ENCODE measurements around the gene PTPRM. TPM values are rescaled to one million over a fixed set of nuclear protein-coding genes. Genes with fewer than 3 reads are reported as not detected.

PTPRM gene
- total and polyA plus RNA-seq, 2 of the 8 experiments (the other 6 are each of a cell fraction or from before 2014, with no cell fraction given), result 4.1 to 7.0 TPM

DNA sequence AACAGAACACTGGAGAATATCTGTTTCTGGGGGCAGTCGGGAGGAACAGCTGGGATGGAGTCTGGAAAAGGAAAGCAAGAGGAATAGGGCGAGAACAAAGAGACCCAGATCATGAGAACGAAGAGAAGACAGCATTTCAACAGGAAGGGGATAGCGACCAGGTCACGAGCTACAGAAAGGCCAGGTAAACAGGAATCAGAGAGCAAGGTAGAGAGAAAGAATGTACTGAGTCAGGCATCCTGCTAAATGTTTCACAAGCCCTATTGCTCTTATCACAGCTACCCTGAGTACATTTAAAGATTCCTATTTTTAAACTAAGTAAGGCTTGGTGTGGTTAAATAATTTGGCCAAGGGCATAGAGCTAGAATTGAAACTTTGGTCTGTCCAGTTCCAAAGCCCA is 787.2 kb downstream of the PTPRM start (continued):
- TF ChIP-seq POU5F1 (IDR thresholded peaks at IDR 0.05; ENCODE audit: low read depth, low read length) (no peak), MAX (IDR thresholded peaks at IDR 0.05) (no peak), BCL11A (IDR thresholded peaks at IDR 0.05; ENCODE audit: low read depth in 2 of 2, low read length in 2 of 2) (no peak)
